Keratinocyte (primary cell): ENCODE measurements around the gene LMTK2. TPM values are rescaled to one million over a fixed set of nuclear protein-coding genes. Genes with fewer than 3 reads are reported as not detected.

ENCODE experiments used
- DNase-seq: peaks from one replicate; pipeline ENCODE4 v3.0.0-alpha.2; 2011; ENCODE audit warnings: low read depth, missing footprints, low spot score
- FAIRE-seq: peaks from 2 replicates; lab custom pipeline; 2011; peaks lifted over from hg19 to GRCh38; lab: Jason Lieb, UNC
- H2AFZ ChIP-seq: 2 replicates; pipeline ENCODE4 v1.6.0; 2012; ENCODE audit warnings: low read length, control low read depth, inconsistent platforms; ENCODE audit not compliant: control insufficient read depth
- H3K27ac ChIP-seq: 2 replicates; pipeline ENCODE4 v1.5.1; 2011; ENCODE audit warnings: low read length; ENCODE audit not compliant: control insufficient read depth, insufficient read depth
- H3K27me3 ChIP-seq: 3 replicates; pipeline ENCODE4 v1.6.0; 2011; ENCODE audit warnings: low read length; ENCODE audit not compliant: control insufficient read depth, insufficient read depth; ENCODE audit errors: extremely low read depth
- H3K36me3 ChIP-seq, 2 experiments: 2 replicates in 1 of 2; 3 replicates in 1 of 2; pipeline ENCODE4 v1.5.1; 2011; ENCODE audit warnings: low read length in 2 of 2, mild to moderate bottlenecking in 1 of 2; ENCODE audit not compliant: control insufficient read depth in 2 of 2, insufficient read depth in 2 of 2; ENCODE audit errors: extremely low read depth in 1 of 2
- H3K4me1 ChIP-seq: 3 replicates; pipeline ENCODE4 v1.5.1; 2011; ENCODE audit warnings: low read length; ENCODE audit not compliant: control insufficient read depth, insufficient read depth; ENCODE audit errors: extremely low read depth
- H3K4me2 ChIP-seq: 3 replicates; pipeline ENCODE4 v1.6.0; 2011; ENCODE audit warnings: low read depth, low read length; ENCODE audit not compliant: control insufficient read depth, insufficient read depth; ENCODE audit errors: extremely low read depth
- H3K4me3 ChIP-seq, 3 experiments: fragments of 200-600 bp in 1 of 3; sonication (generic) in 1 of 3; 2 replicates in 2 of 3; 3 replicates in 1 of 3; pipeline ENCODE4 v1.5.1; 2011 to 2016; ENCODE audit warnings: low read length in 3 of 3, mild to moderate bottlenecking in 3 of 3, control low read depth in 2 of 3, inconsistent platforms in 1 of 3, low read depth in 1 of 3, mixed read lengths in 1 of 3, mixed run types in 1 of 3, moderate library complexity in 1 of 3; ENCODE audit not compliant: control insufficient read depth in 2 of 3, insufficient read depth in 2 of 3; ENCODE audit errors: extremely low read depth in 1 of 3
- H3K79me2 ChIP-seq: 2 replicates; pipeline ENCODE4 v1.6.0; 2012; ENCODE audit warnings: low read length; ENCODE audit not compliant: control insufficient read depth, insufficient read depth
- H3K9ac ChIP-seq: 3 replicates; pipeline ENCODE4 v1.6.0; 2011; ENCODE audit warnings: low read length; ENCODE audit not compliant: control insufficient read depth, insufficient read depth; ENCODE audit errors: extremely low read depth
- H3K9me1 ChIP-seq: 3 replicates; pipeline ENCODE4 v1.6.0; 2011; ENCODE audit warnings: low read length; ENCODE audit not compliant: control insufficient read depth, insufficient read depth; ENCODE audit errors: extremely low read depth
- H3K9me3 ChIP-seq: 2 replicates; pipeline ENCODE4 v1.5.1; 2012; ENCODE audit warnings: low read depth, low read length; ENCODE audit not compliant: control insufficient read depth
- H4K20me1 ChIP-seq: 3 replicates; pipeline ENCODE4 v1.6.0; 2011; ENCODE audit warnings: low read length; ENCODE audit not compliant: control insufficient read depth, insufficient read depth; ENCODE audit errors: extremely low read depth
- EZH2 ChIP-seq: IDR thresholded peaks from one replicate; pipeline ENCODE4 v1.6.1; 2012; ENCODE audit warnings: inconsistent platforms, mild to moderate bottlenecking, low read length, moderate library complexity
- dilution Hi-C: fragments of 300-500 bp; cut with MboI; formaldehyde crosslinking; loops from one replicate; pipeline ENCODE4 v1.7.0; 2020; ENCODE audit warnings: low sequenced_read_pairs; ENCODE audit not compliant: extremely low pct_ligation_motif_present
- polyA plus RNA-seq, 5 experiments: library from polyadenylated mRNA; depleted of rRNA in 3 of 5; stranded (reverse) in 3 of 5; stranded (forward) in 1 of 5; unstranded in 1 of 5; fragments of >200 nt; gene quantifications; 1 replicate in 1 of 5; 2 replicates in 3 of 5; 3 replicates in 1 of 5; pipeline versions ENCODE4 v1.2.1 to v1.2.3, GENCODE V29; 2011 to 2012; ENCODE audit warnings: missing spikeins in 2 of 5, low read depth in 1 of 5, low replicate concordance in 1 of 5
- TF ChIP-seq, protein P1 (sequence below), 3 experiments: IDR thresholded peaks in 1 of 3; conservative IDR thresholded peaks in 1 of 3; optimal IDR thresholded peaks in 1 of 3; 2 replicates in 2 of 3; 3 replicates in 1 of 3; pipeline versions ENCODE3 to v1.5.1; 2011; ENCODE audit warnings: low read length in 3 of 3, mild to moderate bottlenecking in 3 of 3, moderate library complexity in 2 of 3, control low read depth in 1 of 3, inconsistent platforms in 1 of 3; ENCODE audit not compliant: insufficient read depth in 2 of 3; ENCODE audit errors: extremely low read depth in 1 of 3

The LMTK2 gene
- polyA plus RNA-seq, 1 donor (not counting 4 experiments of a cell fraction or from before 2014, with no cell fraction given), result 6.6 TPM

DNA sequence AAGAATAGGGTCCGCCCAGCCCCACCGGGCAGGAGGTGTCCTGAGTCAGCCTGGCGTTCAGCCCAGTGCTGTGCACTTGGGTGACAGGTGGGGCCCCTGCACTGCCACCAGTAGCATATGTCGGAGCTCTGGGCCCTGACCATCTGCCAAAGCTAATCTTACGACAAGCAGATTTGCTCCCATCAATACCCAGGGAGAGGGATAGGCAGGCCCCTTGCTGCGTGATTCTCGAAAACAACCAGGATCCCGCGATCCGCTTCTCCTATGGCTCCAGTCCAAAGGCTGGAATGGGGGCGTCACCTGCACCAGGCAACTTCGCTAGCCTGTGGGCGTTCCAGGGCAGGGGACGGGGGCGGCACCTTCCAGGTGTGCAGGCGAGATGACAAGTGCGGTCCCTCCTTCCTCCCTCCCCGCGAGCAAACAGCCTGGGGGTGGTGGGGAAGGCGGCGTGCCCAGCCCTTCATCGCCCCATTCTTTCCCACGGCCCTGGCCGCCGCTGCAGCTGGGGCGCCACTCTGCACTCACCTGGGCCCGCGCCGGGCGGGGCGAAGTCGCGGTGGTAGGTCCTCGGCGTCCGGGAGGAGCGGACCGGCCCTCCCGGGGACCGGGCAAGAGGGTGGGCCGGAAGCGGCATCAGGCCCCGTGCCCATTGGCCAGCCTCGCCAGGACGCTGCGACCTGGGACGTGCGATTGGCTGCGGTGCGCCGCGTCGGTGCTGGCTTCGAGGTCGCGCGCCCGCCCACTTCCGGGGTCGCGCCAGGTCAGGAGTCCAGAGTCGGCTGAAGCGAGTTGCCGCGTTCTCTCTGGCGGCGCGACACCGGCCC lies 145.2 kb downstream of the LMTK2 start, which contains the start of gene TECPR1:
TSS of gene TECPR1 (minus strand) at position 632 of the 824 bp plus-strand sequence. CDS start 6,086 bp downstream, outside the sequence.
- H3K27ac ChIP-seq, result peak within 1 kb of the TSS; percentile 52
- dilution Hi-C loops, result no loop called here
- H3K4me3 ChIP-seq, result peak within 1 kb of the TSS; percentile 79 to 96 (median 88)
- H3K9me1 ChIP-seq, result no peaks in the 10 kb centered on the region
- peak within 1 kb of the TSS; percentile 80 for H3K9ac ChIP-seq
- FAIRE-seq (peak; percentile 13), DNase-seq (peak; percentile 36)
- peaks cover 17% of the 10 kb centered on the region for H3K79me2 ChIP-seq
- H3K36me3 ChIP-seq, result peaks cover 0 to 4% of the 10 kb centered on the region in 2 experiments
- peak within 1 kb of the TSS; percentile 94 for H2AFZ ChIP-seq
- TF ChIP-seq, protein P1, sequence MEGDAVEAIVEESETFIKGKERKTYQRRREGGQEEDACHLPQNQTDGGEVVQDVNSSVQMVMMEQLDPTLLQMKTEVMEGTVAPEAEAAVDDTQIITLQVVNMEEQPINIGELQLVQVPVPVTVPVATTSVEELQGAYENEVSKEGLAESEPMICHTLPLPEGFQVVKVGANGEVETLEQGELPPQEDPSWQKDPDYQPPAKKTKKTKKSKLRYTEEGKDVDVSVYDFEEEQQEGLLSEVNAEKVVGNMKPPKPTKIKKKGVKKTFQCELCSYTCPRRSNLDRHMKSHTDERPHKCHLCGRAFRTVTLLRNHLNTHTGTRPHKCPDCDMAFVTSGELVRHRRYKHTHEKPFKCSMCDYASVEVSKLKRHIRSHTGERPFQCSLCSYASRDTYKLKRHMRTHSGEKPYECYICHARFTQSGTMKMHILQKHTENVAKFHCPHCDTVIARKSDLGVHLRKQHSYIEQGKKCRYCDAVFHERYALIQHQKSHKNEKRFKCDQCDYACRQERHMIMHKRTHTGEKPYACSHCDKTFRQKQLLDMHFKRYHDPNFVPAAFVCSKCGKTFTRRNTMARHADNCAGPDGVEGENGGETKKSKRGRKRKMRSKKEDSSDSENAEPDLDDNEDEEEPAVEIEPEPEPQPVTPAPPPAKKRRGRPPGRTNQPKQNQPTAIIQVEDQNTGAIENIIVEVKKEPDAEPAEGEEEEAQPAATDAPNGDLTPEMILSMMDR (optimal IDR thresholded peaks at IDR 0.05 in 1 of 3, IDR thresholded peaks at IDR 0.05 in 1 of 3, conservative IDR thresholded peaks at IDR 0.05 in 1 of 3; ENCODE audit: extremely low read depth in 1 of 3, insufficient read depth in 2 of 3, low read length in 3 of 3), result no peak
- TF ChIP-seq EZH2, result no peak
- H3K9me3 ChIP-seq, result no peaks in the 10 kb centered on the region
- peaks cover 8% of the 10 kb centered on the region for H3K4me1 ChIP-seq
- H3K4me2 ChIP-seq, result peak within 1 kb of the TSS; percentile 81
- no peaks in the 10 kb centered on the region for H3K27me3 ChIP-seq
- no peaks in the 10 kb centered on the region for H4K20me1 ChIP-seq

DNA sequence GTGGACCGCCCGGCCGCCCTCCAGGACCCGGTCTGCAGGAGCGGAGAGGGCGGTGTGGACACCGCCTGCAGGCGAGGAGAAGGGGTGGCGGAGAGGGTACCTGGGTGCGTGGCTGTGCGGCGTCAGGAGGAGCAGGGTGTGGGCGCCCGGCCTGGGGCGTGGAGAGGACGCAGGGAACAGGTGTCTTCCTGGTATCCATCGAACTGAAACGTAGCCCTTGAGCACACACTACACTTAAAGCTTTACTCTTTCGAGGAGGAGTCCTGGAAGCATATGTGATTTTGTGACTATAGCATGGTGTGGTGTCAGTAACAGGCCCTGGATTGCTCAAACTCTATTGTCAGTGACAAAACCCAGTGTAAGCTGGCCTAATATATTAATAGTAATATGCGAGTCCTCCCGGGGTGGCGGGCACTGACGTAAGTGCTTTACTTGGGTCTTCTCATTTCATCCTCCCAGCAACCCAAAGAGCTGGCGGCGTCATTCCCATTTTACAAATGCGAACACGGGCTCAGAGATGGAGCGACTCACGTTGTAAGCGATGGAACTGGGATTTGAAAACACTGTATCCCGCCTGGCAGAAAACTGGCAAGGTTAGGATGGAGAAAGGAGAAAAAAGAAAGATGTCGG lies 145.9 kb downstream of the LMTK2 start:
- no peak for FAIRE-seq
- H3K9me3 ChIP-seq, result no peaks in the 10 kb centered on the region
- DNase-seq, result no peak
- TF ChIP-seq EZH2, result no peak
- TF ChIP-seq, protein P1 (optimal IDR thresholded peaks at IDR 0.05 in 1 of 3, IDR thresholded peaks at IDR 0.05 in 1 of 3, conservative IDR thresholded peaks at IDR 0.05 in 1 of 3; ENCODE audit: extremely low read depth in 1 of 3, insufficient read depth in 2 of 3, low read length in 3 of 3), result peak in 1 of 3 experiments; percentile 21
- H2AFZ ChIP-seq, result peak overlapping the region; percentile 94
- peaks cover 17% of the 10 kb centered on the region for H3K79me2 ChIP-seq
- peak overlapping the region; percentile 81 for H3K4me2 ChIP-seq
- peak overlapping the region; percentile 80 for H3K9ac ChIP-seq
- no peaks in the 10 kb centered on the region for H4K20me1 ChIP-seq
- H3K4me3 ChIP-seq, result peak overlapping the region; percentile 79 to 96 (median 88)
- peaks cover 0 to 5% of the 10 kb centered on the region in 2 experiments for H3K36me3 ChIP-seq
- peak overlapping the region; percentile 46 for H3K27ac ChIP-seq
- dilution Hi-C loops, result no loop called here
- no peaks in the 10 kb centered on the region for H3K27me3 ChIP-seq
- H3K9me1 ChIP-seq, result no peaks in the 10 kb centered on the region
- H3K4me1 ChIP-seq, result peaks cover 8% of the 10 kb centered on the region
